Left colon (tissue), 2 donors: ENCODE data around the gene SUCO. TPM values are rescaled to one million over a fixed set of nuclear protein-coding genes. Genes with fewer than 3 reads are reported as not detected.

Experiments
- ATAC-seq: fragments of 200-7000 bp; cut with Tn5 transposase; one replicate; pipeline ENCODE4 v1.9.1; 2020; ENCODE audit warnings: mild to moderate bottlenecking, moderate library complexity
- DNase-seq, 2 donors: peaks; one replicate each; pipeline ENCODE4 v3.0.0-alpha.2; 2020
- intact Hi-C, 2 donors: fragments of 100-400 bp; cut with DNase I in 1 of 2; cut with micrococcal nuclease in 1 of 2; formaldehyde crosslinking; loops; one replicate each; pipeline versions ENCODE4 v1.11.2 to v1.14.0; 2022; cut with DNase I, micrococcal nuclease
- total RNA-seq, 2 donors: library from RNA; stranded (reverse); fragmentation: NEBNext Ultra II Directional; extraction: Animal tissue kit (Norgen Biotek cat#: 25700); gene quantifications; one replicate each; pipeline ENCODE4 v1.2.1, GENCODE V29; 2021
- donor health status: DM: no; HTN: no; CAD: no.
- donor health status: DM: yes; HTN: yes; CAD: no.

The SUCO gene
- total RNA-seq, 2 donors from 2014 or later = 24.8 to 26.9 TPM

DNA sequence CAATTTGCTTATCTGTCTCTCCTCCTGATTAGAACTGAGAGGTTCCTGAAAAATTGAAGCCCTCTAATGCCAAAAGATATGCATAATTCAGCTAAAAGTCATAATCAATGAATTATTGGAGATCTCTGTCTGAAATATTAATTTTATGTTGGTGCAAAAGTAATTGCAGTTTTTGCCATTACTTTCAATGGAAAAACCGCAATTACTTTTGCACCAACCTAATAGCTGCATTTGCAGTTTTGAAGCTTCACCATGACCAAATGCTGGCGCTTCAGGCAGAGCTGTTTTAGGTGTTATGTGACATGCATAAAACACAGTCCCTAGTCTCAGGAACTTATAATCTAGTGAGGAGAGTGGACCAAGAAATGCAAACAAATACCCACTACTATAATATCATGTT is 96.2 kb downstream of the SUCO start:
- no peak for DNase-seq
- intact Hi-C loops = no loop called here
- no peak for ATAC-seq

DNA sequence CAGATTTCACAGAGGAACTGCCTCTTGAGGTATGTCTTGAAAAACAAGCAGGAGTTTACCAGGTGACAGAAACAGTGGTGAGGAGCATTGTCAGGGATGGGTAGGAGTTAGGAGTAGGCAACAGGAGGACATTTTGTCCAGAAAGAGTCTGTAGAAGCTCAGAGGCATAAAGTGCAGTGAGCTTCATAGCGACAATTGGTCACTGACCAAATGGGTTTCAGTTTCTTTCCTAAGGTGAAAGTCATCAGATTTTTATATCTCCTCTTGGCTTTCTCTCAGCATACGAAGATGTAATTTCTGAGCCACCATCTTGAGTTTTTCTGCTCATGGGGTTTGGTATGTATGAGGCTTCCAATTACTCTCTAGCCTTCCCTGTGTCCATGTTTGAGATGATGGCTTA is 96.7 kb downstream of the SUCO start:
- intact Hi-C loops = no loop called here
- DNase-seq (no peak), ATAC-seq (no peak)

DNA sequence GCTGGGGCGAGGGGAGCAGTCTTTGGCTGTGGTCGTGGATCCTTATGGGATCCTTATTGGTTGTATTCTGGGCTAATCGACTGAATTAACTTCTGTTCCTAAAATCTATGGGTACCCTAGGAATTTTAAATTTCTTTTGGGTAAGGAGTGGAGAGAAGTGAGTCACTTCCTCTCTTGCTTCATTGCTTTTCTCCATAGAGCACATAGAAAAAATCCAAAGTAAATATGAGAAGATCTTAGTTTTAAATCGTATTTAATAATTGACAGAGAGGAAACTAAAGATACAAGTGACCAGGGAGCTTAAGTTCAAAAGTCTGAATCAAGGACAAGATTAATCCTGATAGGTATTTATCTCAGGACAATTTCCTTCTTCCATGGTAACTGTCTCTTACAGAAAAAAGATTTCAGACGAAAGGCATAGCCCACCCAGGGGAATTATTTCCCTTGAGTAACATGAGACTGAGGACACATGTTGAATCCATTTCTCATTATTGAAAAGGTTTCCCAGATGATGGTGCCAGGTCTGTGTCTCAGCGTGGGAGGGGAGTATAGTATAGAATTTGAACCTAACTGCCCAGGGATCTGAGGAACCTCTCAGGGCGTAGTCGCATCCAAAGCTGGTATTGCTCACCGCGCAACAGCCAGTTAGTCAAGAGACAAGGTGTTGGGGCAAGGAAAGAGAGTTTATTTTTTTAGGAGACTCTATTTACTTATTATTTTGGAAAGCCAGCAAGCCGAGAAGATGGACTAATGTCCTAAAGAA is 97.3 kb downstream of the SUCO start:
- no peak for ATAC-seq
- intact Hi-C loops = no loop called here
- no peak for DNase-seq

DNA sequence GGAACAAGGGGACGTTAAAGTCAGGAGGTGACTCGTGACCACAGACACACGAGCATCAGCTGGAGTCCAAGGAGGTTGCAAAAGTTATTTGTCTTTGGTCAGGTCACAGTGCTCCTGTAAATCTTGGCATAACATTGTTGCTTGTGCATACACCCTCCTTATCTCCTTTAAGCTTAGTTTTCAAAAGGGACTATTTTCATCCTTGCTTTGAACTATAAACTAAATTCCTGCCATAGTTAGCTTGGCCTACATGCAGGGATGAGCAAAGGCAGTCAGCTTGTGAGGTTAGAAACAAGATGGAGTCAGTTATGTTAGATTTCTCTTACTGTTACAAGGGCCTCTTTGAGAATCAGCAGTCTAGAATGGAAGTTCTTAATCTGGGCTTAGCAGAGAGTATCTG is 97.9 kb downstream of the SUCO start:
- intact Hi-C loops = no loop called here
- no peak for DNase-seq
- no peak for ATAC-seq

DNA sequence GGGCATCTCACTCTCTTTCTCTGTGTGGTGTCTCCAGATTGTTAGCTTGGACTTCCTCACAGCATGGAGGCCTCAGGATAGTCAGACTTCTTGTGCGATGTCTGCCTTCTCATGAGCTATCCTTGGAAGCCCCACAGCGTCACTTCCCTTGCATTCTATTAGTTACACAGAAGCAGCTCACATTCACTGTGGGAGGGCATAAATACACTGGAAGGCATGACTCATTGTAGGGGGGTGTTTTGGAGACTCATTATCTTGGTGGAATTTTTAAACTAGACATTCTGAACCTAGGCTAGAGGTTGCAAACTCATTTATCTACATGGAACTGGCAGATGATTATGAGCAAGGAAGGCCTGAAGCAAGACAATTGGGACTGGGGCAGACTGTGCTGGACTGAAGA is 104.6 kb downstream of the SUCO start:
- intact Hi-C loops = no loop called here
- DNase-seq (no peak), ATAC-seq (no peak)

DNA sequence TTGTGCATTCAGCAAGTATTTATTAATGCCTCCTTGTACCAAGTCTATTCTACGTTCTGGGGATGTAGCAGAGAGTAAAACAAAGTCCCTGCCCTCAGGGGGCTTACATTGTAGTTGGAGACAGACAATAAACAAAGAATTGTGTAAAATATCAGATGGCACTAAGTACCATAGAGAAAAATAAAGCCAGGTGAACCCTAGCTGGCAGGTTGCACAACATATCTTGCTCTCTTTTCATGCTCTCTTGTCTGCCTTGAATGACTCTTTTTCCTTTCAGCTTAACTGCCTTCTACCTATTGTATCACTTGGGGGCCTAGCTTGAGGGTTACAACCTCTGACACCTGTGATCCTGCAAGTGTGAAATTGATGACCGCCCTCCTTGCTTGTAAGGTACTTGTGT is 105.3 kb downstream of the SUCO start:
- ATAC-seq = no peak
- intact Hi-C loops = no loop called here
- DNase-seq = no peak

DNA sequence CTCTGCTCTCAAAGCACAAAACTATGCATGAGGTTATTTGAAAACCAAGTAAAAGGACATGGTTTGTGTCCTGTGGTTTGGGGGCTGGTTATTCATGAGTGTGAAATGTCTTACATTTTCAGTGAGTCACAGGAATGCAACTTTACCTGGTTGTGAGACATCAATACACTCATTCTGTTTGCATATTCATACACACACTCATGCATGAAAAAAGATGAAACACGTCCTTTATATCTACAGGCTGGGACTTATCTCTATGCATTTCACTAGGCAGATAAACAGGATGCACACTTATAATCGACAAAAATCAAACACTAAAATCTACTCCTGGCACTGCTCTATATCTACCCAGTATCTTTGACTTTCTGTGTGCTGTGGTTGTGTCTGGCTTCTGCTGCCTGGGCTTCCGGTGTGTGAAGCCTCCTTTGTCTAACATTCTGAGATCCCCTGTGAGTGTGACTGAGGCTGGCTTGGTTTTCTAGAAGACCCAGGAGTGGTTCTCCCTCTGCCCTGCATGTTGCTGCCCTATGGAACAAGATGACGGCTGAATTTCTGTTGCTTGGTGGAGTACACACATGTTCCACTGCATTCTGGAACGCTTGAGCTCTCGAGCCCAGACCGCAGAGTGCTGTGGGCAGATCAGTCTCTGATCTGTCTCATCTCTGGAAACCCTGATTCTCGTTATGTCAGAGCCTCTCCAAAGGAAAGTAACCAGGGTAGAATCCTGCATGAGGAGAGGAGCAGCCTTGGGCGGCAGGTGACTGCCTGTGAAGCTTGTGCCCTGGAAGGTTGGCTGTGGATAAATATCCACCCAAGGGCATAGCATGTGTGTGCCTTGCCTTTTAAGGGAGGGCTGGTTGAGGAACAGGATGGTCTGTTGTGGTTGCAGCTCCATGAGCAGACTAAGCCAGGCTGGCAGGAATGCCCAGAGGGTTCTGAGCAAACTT is 106.2 kb downstream of the SUCO start:
- intact Hi-C loops = no loop called here
- DNase-seq (no peak), ATAC-seq (peak; percentile 22)

DNA sequence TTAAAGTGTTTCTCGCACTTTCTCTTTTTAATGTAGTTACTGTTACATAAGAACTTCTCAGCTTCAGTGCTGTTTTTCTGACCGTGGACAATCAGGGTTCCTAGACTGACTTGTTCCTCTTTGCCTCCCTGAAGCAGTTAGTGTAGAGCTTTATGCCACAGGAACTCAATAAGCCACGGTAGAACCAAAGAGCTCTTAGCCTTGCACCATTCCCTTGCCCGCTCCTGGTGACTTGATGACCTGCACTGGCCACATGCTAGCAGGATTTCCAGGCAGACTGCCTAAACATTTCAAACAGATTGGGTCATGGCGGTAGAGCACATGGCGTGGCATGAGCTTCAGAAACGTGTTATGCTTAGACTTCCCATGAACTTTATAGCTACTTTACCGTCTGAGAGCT is 107.2 kb downstream of the SUCO start:
- ATAC-seq = no peak
- DNase-seq = no peak
- intact Hi-C loops = no loop called here

DNA sequence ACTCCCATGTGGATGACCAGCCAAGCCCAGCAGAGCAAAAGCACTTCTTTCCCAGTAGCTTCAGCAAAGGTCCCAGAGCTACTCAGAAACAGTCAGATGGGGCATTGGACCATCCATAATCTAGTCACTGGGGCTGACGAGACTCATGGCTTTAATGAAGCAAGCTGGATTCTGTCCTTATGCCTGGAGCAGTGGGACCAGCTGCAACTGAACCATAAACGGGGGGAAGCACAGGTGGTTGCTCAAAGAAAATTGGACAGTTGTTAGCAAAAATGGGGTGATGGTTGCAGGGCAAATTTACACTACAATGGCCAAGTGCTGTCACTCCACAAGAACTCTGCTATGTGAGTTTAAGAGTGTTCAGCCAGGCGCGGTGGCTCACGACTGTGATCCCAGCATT is 108.5 kb downstream of the SUCO start:
- no peak for DNase-seq
- no peak for ATAC-seq
- intact Hi-C loops = no loop called here

DNA sequence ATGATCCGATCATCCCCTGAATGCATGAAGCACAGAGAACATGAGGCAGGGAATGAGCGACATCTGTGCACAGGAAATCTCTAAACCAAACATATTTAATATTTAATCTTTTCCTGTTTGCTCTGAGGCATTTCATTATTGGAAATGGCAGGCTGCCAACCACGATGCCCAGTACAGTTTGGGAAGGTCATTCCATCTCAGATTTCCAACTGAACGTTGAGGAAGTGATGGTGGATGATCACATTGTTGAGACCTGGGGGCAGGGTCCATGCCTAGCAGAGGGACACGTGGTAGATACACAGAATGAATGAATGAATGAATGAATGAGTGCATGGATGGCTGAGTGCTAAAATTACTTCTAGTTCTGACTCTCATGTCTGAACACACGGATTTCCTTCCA is 110.0 kb downstream of the SUCO start:
- ATAC-seq (peak; percentile 68), DNase-seq (peak in 1 of 2 donors; percentile 16)
- intact Hi-C loops = no loop called here

DNA sequence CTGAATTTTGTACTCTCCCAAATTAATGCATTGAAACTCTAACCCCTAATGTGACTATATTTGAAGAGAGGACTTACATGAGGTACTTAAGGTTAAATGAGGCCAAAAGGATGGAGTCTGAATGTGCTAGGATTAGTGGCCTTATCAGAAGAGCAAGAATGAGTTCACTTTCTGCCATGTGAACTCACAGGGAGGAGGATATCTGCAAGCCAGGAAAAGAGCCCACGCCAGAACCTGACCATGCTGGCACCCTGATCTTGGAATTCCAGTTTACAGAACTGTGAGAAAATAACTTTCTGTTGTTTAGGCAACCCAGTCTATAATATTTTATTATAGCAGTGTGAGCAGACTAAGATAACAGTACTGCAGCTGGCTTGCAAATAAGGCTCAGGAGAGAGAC is 113.7 kb downstream of the SUCO start:
- DNase-seq = no peak
- no peak for ATAC-seq
- intact Hi-C loops = no loop called here

DNA sequence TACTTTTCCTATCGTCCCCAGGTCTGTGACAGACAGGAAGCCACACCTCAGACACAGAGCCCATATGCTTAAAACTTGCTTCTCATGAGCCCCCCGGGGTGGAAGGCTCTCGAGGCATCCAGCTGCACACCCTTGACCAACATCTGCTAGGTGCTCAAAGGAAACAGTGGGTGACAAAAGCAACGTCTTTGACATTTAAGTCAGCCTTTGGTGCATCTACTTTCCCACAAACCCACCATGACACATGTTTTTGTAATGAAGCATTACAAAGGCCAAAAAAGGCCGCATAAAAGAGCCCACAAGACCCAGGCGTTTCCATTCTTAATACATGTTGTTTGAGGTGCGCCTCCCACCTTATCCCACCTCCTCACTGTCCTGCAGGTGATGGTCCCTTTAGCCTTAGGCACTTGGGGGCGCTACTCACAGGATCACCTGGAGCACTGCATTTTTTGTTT is 114.2 kb downstream of the SUCO start:
- no peak for DNase-seq
- no peak for ATAC-seq
- intact Hi-C loops = no loop called here

DNA sequence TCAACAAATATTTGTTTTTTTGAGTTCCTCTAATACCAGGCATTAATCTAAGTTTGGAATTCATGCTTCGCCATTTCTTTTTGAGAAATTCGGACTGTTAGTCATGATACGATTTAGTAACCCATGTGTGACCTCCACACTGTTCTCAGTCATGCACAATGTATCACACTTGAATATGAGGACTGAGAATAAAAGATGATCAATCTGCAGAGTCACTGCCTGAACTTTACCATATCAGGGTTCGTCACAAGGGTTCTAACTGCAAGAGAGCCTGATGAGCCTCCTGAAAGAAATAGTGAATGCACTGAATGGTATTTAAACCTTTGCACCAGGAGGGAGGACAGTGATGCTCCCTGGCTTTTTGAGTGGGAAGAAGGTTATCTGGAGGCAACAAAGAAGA is 115.0 kb downstream of the SUCO start:
- DNase-seq (no peak), ATAC-seq (no peak)
- intact Hi-C loops = no loop called here

DNA sequence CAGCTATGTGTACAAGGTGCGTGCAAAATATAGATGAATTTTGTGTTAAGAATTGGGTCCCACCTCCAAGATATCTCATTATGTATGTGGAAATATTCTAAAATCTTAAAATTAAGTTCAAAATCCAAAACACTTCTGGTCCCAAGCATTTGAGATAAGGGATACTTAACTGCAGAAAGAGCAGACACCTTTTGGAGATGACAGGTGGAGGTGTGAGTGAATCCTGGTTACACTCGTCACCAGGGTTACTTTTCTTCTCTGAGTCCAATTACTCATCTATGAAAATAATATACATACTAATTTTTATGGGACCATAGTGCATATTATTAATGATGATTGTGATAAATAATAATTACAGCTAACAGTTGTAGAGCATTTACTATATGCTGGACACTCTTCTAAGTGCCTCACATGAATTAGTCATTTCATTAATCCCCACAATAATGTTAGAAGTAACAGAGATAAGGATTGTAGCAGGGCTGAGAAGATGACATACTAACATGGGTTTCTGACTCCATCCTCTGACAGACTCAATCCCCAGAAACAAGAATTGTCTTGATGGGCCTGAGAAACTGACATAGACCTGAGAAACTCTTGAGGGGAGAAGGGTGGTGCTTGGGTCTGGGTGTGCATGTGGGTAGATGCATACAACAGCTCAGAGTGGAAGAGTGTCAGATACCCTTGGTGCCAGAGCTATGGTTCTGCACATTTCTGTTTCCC is 117.7 kb downstream of the SUCO start:
- no peak for DNase-seq
- intact Hi-C loops = no loop called here
- ATAC-seq = no peak

DNA sequence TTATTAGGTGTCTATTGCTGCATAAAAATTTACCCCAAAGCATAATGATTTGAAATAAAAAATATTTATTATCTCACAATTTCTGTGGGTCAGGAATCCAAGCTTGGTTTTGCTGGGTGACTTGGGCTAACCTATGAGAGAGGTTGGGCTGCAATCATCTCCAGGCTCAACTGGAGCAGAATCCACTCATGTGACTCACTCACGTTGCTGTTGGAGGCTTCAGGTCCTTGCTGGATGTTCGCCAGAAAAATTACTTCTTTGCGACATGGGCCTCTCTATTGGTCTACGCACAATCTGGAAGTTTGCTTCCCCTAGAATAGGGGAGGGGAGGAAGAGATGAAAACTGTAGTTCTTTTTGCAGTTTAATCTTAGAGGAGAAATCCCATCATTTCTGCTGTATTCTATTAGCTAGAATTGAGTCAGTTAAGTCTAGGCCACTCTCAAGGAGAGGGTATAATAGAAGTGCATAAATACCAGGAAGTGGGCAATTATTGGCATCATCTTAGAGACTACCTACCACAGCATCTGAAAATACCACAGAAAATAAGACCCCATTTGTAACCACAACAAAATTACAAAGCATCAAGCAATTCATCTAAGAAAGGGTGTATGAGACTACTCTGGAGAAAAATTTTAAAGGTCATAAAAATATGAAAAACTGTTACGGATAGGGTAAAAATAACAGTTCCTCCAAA is 120.2 kb downstream of the SUCO start:
- no peak for ATAC-seq
- intact Hi-C loops = no loop called here
- DNase-seq = no peak

DNA sequence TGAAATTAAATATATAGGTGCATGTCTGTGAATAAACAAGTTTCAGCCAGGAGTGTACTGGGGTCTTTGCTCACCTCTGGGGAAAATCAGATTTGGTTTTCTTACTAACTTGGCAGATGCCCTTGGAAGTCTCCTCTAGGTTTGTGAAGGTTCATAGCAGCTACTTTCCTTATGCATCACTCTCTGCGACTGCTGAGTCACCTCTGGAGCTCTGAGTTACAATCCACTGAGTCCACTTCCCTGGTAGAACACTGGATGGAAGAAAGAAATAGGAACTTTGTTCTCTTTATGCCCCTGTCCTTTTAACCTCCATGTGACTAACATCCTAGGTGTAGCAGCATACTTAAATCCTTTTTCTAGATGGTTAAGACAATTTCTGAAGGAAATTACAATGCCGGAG is 121.6 kb downstream of the SUCO start:
- intact Hi-C loops = no loop called here
- ATAC-seq = no peak
- no peak for DNase-seq

DNA sequence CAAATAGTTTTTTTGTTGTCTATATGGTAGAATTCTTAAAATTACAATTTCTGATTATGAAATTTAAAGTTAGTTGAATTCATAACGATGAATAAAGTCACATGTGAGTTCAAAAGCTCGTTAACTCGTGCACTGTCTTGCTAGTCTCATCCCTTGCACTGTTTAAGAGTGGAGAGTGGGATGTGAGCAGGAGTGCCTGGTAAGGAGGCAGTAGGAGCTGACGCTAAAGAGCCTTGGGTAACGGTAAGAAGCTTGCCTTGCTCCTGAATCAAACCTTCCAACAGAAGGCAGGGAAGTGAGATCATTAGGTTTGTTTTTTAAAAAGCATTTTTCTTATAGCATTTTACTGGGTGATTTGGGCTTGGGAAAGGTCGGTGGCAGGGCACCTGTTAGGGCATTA is 123.6 kb downstream of the SUCO start:
- no peak for ATAC-seq
- DNase-seq = no peak

DNA sequence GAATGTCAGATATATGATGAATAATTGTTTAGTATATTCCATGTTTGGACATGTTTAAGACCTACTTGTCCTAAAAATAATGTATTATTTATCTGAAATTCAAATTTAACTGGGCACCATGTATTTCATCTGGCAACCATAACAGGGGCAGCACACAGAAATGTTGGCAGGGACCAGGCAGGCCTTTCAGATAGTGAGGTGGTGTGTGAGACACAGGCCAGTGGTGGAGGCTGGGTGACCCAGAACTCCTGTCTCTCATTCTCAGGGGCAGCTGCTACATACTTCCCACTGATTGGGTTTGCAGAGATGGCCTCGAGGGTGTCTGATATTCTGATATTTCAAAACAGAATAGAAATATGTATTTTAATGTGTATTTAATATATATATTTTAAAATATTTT is 124.6 kb downstream of the SUCO start:
- no peak for ATAC-seq
- DNase-seq = no peak
- intact Hi-C loops = no loop called here

More for the DNA sequence above, 123.6 kb downstream of the SUCO start:
- intact Hi-C loops = no loop called here

DNA sequence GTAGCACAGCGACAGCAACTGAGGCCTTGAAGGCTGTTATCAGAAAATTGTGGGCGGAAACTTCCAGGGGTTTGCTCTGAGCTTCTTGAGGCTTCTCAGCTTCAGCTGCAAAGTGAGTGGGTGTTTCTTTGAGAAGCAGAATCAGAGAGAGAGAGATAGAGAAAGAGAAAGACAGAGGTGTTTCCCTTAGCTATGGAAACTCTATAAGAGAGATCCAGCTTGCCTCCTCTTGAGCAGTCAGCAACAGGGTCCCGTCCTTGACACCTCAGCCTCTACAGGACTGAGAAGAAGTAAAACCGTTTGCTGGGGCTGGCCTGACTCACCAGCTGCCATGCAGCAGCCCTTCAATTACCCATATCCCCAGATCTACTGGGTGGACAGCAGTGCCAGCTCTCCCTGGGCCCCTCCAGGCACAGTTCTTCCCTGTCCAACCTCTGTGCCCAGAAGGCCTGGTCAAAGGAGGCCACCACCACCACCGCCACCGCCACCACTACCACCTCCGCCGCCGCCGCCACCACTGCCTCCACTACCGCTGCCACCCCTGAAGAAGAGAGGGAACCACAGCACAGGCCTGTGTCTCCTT is 126.0 kb downstream of the SUCO start, which contains the start of gene FASLG:
Gene FASLG, plus strand, starts transcription at position 233 of the 583 bp plus-strand sequence. Its CDS starts 99 bp downstream, at position 332.
- intact Hi-C loops = no loop called here
- no peak for DNase-seq
- no peak for ATAC-seq
